AG04450 (cell line): ENCODE results near the gene EXTL2. TPM values are rescaled to one million over a fixed set of nuclear protein-coding genes. Genes with fewer than 3 reads are reported as not detected.

Experiments
- CTCF ChIA-PET: fragments of 300-600, 350-600 bp; formaldehyde crosslinking; extraction: SDS; loops from one replicate; lab custom pipeline; 2022; ENCODE audit warnings: antibody characterized with exemption, inconsistent platforms; lab: Charles Lee
- POLR2A ChIA-PET: fragments of 350-600 bp; formaldehyde crosslinking; extraction: SDS; loops from one replicate; lab custom pipeline; 2021; ENCODE audit warnings: antibody characterized with exemption, inconsistent platforms; lab: Yijun Ruan, JAX
- DNase-seq: peaks from one replicate; pipeline ENCODE4 v3.0.0-alpha.2; 2011; ENCODE audit warnings: low read depth, low spot score
- H3K27ac ChIP-seq: one replicate; pipeline ENCODE4 v1.5.1; 2012; ENCODE audit warnings: low read depth, low read length, control low read depth
- H3K27me3 ChIP-seq: one replicate; pipeline ENCODE4 v1.6.0; 2012; ENCODE audit warnings: low read length; ENCODE audit not compliant: control insufficient read depth, insufficient read depth
- H3K4me3 ChIP-seq: 2 replicates; pipeline ENCODE4 v1.5.1; 2011; ENCODE audit warnings: mild to moderate bottlenecking, low read depth, low read length, control low read depth
- H3K9me3 ChIP-seq: 2 replicates; pipeline ENCODE4 v1.5.1; 2012; ENCODE audit warnings: low read length; ENCODE audit not compliant: control insufficient read depth, insufficient read depth
- polyA plus RNA-seq: library from polyadenylated mRNA; depleted of rRNA; stranded (reverse); fragments of >200 nt; gene quantifications from 2 replicates; pipeline ENCODE4 v1.2.3, GENCODE V29; 2011
- TF ChIP-seq, protein P1 (sequence below): IDR thresholded peaks from 2 replicates; pipeline ENCODE4 v1.5.1; 2011; ENCODE audit warnings: low read depth, low read length, control low read depth, inconsistent platforms

The EXTL2 gene
- polyA plus RNA-seq, 1 experiment, result 78.7 TPM

DNA sequence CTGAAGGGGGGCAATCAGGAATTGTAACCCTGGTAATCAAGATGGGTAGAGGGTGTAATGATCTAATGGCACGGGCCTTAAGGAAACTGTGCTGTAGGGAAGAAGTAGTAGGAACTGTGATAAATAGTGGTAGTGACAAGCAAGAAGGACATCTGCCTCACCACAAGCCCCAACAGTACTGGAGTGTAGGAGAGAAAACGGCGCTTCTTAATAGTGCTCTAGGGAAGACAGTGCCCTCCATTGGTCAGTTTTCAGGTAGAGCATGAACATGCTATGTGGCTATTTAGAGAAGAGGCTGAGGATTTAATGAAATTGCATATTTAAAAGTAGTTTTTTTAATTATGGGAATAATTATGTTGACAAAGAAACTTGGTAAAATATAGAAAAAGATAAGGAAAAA lies 33.5 kb upstream of the EXTL2 start:
- Histone ChIP-seq H3K27me3 (no peaks in the 10 kb centered on the region), H3K27ac (no peak overlapping the region), H3K9me3 (no peaks in the 10 kb centered on the region), H3K4me3 (no peak overlapping the region)
- no peak for DNase-seq
- TF ChIP-seq, protein P1, sequence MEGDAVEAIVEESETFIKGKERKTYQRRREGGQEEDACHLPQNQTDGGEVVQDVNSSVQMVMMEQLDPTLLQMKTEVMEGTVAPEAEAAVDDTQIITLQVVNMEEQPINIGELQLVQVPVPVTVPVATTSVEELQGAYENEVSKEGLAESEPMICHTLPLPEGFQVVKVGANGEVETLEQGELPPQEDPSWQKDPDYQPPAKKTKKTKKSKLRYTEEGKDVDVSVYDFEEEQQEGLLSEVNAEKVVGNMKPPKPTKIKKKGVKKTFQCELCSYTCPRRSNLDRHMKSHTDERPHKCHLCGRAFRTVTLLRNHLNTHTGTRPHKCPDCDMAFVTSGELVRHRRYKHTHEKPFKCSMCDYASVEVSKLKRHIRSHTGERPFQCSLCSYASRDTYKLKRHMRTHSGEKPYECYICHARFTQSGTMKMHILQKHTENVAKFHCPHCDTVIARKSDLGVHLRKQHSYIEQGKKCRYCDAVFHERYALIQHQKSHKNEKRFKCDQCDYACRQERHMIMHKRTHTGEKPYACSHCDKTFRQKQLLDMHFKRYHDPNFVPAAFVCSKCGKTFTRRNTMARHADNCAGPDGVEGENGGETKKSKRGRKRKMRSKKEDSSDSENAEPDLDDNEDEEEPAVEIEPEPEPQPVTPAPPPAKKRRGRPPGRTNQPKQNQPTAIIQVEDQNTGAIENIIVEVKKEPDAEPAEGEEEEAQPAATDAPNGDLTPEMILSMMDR, result no peak
- CTCF ChIA-PET, result interaction anchor here (1.1 to 5.7 kb wide), 2 partner anchors 360 to 382 kb away, joined by 3 to 36 read pairs; no protein-coding TSS in a partner anchor
- POLR2A ChIA-PET, result no interaction called here

DNA sequence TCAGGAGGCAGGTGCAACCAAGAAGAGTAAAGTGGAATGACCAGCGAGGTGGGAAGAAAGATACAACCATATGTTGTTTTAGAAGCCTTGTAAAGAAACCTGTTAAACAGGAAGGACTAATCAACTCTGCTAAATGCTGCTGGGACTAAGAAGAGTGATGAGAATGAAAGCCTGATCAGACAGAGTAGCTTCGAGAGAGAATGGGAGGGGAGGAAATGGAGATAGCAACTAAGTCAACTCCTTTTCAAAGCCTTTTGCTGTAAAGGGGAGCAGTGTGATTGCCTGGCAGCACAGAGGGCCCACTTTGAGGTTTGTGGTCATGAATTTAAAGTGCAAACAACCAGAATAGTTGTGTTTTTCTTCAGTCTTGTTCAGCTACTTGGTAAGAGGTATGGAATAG lies 32.6 kb upstream of the EXTL2 start:
- no peaks in the 10 kb centered on the region for H3K27me3 ChIP-seq
- no peak for DNase-seq
- TF ChIP-seq, protein P1, result no peak
- H3K4me3 ChIP-seq, result no peak overlapping the region
- CTCF ChIA-PET, result interaction anchor here (1.1 to 5.7 kb wide), 2 partner anchors 361 to 382 kb away, joined by 3 to 36 read pairs; no protein-coding TSS in a partner anchor
- no peaks in the 10 kb centered on the region for H3K9me3 ChIP-seq
- H3K27ac ChIP-seq, result no peak overlapping the region
- POLR2A ChIA-PET, result no interaction called here

DNA sequence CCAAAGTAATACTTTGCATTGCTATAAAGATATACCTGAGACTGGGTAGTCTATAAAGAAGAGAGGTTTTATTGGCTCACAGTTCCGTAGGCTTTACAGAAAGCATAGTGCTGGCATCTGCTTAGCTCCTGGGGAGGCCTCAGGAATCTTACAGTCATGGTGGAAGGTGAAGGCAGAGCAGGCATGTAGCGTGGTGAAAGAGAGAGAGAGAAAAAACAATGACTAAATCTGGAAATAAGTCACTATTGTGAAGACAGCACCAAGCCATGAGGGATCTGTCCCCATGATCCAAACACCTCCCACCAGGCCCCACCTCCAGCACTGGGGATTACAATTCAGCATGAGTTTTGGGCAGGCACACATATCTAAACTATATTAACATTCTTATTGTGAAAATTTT lies 31.6 kb upstream of the EXTL2 start:
- ChIA-PET CTCF (interaction anchor here (5.7 to 6.3 kb wide), 2 partner anchors 313 to 362 kb away, joined by 36 to 73 read pairs; partner anchors contain the start of gene S1PR1), POLR2A (no interaction called here)
- no peak for DNase-seq

DNA sequence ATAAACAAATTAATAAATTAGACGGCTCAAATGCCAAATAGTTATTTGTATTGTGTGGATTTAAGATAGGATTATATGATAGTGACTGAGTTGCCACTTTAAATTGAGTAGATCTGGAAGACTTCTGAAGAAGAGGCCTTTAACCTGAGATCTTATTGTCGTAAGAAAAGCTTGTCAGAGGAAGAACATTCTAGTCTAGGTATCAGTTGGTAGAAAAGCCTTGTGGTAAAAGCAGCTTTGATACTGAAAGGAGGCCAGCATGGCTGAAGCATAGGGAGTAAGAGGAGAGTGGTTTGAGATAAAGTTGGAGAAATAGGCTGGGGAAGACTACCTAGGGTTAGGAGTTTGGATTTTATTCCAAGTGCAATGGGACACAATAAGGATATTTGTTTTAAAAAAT lies 30.3 kb upstream of the EXTL2 start:
- H3K9me3 ChIP-seq, result no peaks in the 10 kb centered on the region
- TF ChIP-seq, protein P1, result no peak
- H3K27me3 ChIP-seq, result no peaks in the 10 kb centered on the region
- ChIA-PET CTCF (interaction anchor here (4.3 to 6.3 kb wide), 3 partner anchors 314 to 363 kb away, joined by 36 to 149 read pairs (median 73); partner anchors contain the start of gene S1PR1), POLR2A (no interaction called here)
- H3K4me3 ChIP-seq, result no peak overlapping the region
- no peak overlapping the region for H3K27ac ChIP-seq
- DNase-seq, result no peak

More for the DNA sequence above, 31.6 kb upstream of the EXTL2 start:
- no peak overlapping the region for H3K4me3 ChIP-seq
- H3K27me3 ChIP-seq, result no peaks in the 10 kb centered on the region
- TF ChIP-seq, protein P1, result no peak
- no peak overlapping the region for H3K27ac ChIP-seq
- no peaks in the 10 kb centered on the region for H3K9me3 ChIP-seq

DNA sequence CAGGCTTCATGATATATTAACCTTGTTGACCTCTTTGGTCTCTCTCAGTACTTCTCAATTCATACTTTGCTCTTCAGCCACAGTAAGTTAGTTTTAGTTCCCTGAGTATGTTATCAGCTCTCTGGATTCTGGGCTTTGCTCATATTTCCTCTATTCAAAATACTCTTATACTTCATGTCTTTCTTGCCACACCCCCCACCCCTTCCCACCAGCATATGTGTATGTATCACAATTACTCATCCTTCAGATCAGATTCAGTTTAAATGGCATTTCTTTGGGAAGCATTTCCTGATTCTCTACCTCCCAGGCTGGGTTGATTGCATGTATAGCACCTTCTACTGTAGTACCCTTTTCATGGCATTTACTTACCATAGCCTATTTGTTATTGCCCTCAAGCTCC lies 29.6 kb upstream of the EXTL2 start:
- CTCF ChIA-PET, result interaction anchor here (4.3 to 6.3 kb wide), 2 partner anchors 315 to 364 kb away, joined by 73 to 149 read pairs; partner anchors contain the start of gene S1PR1
- Histone ChIP-seq H3K27ac (no peak overlapping the region), H3K4me3 (no peak overlapping the region), H3K9me3 (no peaks in the 10 kb centered on the region), H3K27me3 (no peaks in the 10 kb centered on the region)
- DNase-seq, result no peak
- TF ChIP-seq, protein P1, result no peak
- POLR2A ChIA-PET, result no interaction called here
